ENCODE data around the gene MINDY3.

MINDY3 gene

GRCh38 chr10:15805395-15806058 lies 54.8 kb downstream of the MINDY3 start:
- no peak for DNase-seq (ENCODE audit: low read depth)

GRCh38 chr10:15804109-15804508 lies 56.2 kb downstream of the MINDY3 start:
- no peak for DNase-seq (ENCODE audit: low read depth)

GRCh38 chr10:15802375-15802949 lies 57.8 kb downstream of the MINDY3 start:
- no peak for DNase-seq (ENCODE audit: low read depth)

GRCh38 chr10:15801641-15802040 lies 58.7 kb downstream of the MINDY3 start:
- no peak for DNase-seq (ENCODE audit: low read depth)

GRCh38 chr10:15801147-15801546 lies 59.2 kb downstream of the MINDY3 start:
- DNase-seq (ENCODE audit: low read depth): no peak

GRCh38 chr10:15797346-15797745 lies 63.0 kb downstream of the MINDY3 start:
- DNase-seq (ENCODE audit: low read depth): no peak

- no peak for DNase-seq (ENCODE audit: low read depth)
These were observed 63.5 kb downstream of the MINDY3 start for GRCh38 chr10:15796762-15797161.

GRCh38 chr10:15796098-15796759 lies 64.1 kb downstream of the MINDY3 start:
- no peak for DNase-seq (ENCODE audit: low read depth)

GRCh38 chr10:15795036-15795792 lies 65.1 kb downstream of the MINDY3 start:
- DNase-seq (ENCODE audit: low read depth): no peak

- DNase-seq (ENCODE audit: low read depth): no peak
These were observed 65.7 kb downstream of the MINDY3 start for GRCh38 chr10:15794569-15794968.

- no peak for DNase-seq (ENCODE audit: low read depth)
These were observed 66.6 kb downstream of the MINDY3 start for GRCh38 chr10:15793664-15794063.

- no peak for DNase-seq (ENCODE audit: low read depth)
These were observed 67.5 kb downstream of the MINDY3 start for GRCh38 chr10:15792777-15793176.

GRCh38 chr10:15791816-15792524 lies 68.3 kb downstream of the MINDY3 start:
- DNase-seq (ENCODE audit: low read depth): no peak

GRCh38 chr10:15789793-15790525 lies 70.3 kb downstream of the MINDY3 start:
- no peak for DNase-seq (ENCODE audit: low read depth)

- no peak for DNase-seq (ENCODE audit: low read depth)
These were observed 72.9 kb downstream of the MINDY3 start for GRCh38 chr10:15787426-15787825.

- no peak for DNase-seq (ENCODE audit: low read depth)
These were observed 75.5 kb downstream of the MINDY3 start for GRCh38 chr10:15784662-15785300.

- DNase-seq (ENCODE audit: low read depth): no peak
These were observed 76.2 kb downstream of the MINDY3 start for GRCh38 chr10:15783941-15784636.

GRCh38 chr10:15782851-15783250 lies 77.5 kb downstream of the MINDY3 start:
- no peak for DNase-seq (ENCODE audit: low read depth)

GRCh38 chr10:15781381-15781960 lies 78.8 kb downstream of the MINDY3 start:
- DNase-seq (ENCODE audit: low read depth): no peak
